ENCODE data around the gene RBM39.

- no peak for TF ChIP-seq CTCF (IDR thresholded peaks at IDR 0.05)
- TF ChIP-seq POLR2A (IDR thresholded peaks at IDR 0.05) = no peak
These were observed 6.1 kb downstream of the RBM39 start for GRCh38 chr20:35735826-35736470.
